Suppressor macrophage treated with lipopolysaccharide for 1 hour (primary cell): ENCODE data around the gene SDK1.

Experiments used
- DNase-seq, 3 donors: peaks; one replicate each; pipeline ENCODE4 v3.0.0-alpha.2; 2020 to 2022

Gene SDK1

GRCh38 chr7:4129481-4130122 is 828.5 kb downstream of the SDK1 start:
- DNase-seq: no peak

GRCh38 chr7:4131063-4131462 is 830.0 kb downstream of the SDK1 start:
- DNase-seq: no peak

- no peak for DNase-seq
These were observed 831.2 kb downstream of the SDK1 start for GRCh38 chr7:4132221-4132620.

GRCh38 chr7:4133491-4134044 is 832.5 kb downstream of the SDK1 start:
- no peak for DNase-seq

- DNase-seq: no peak
These were observed 833.2 kb downstream of the SDK1 start for GRCh38 chr7:4134204-4134603.

GRCh38 chr7:4134631-4135030 is 833.6 kb downstream of the SDK1 start:
- no peak for DNase-seq

- no peak for DNase-seq
These were observed 834.2 kb downstream of the SDK1 start for GRCh38 chr7:4135301-4135700.

- DNase-seq: no peak
These were observed 835.0 kb downstream of the SDK1 start for GRCh38 chr7:4136036-4136435.

GRCh38 chr7:4136501-4137110 is 835.6 kb downstream of the SDK1 start:
- DNase-seq: no peak

- DNase-seq: no peak
These were observed 836.5 kb downstream of the SDK1 start for GRCh38 chr7:4137552-4137951.

GRCh38 chr7:4138866-4139265 is 837.8 kb downstream of the SDK1 start:
- no peak for DNase-seq

- no peak for DNase-seq
These were observed 838.9 kb downstream of the SDK1 start for GRCh38 chr7:4139656-4140625.

GRCh38 chr7:4140933-4141332 is 839.9 kb downstream of the SDK1 start:
- no peak for DNase-seq

- no peak for DNase-seq
These were observed 842.0 kb downstream of the SDK1 start for GRCh38 chr7:4143006-4143405.

GRCh38 chr7:4143511-4144171 is 842.6 kb downstream of the SDK1 start:
- DNase-seq: no peak

GRCh38 chr7:4144172-4144701 is 843.2 kb downstream of the SDK1 start:
- no peak for DNase-seq

GRCh38 chr7:4144811-4145510 is 843.9 kb downstream of the SDK1 start:
- DNase-seq: no peak

- DNase-seq: no peak
These were observed 844.5 kb downstream of the SDK1 start for GRCh38 chr7:4145576-4145975.

- DNase-seq: no peak
These were observed 847.0 kb downstream of the SDK1 start for GRCh38 chr7:4147926-4148620.

- no peak for DNase-seq
These were observed 848.2 kb downstream of the SDK1 start for GRCh38 chr7:4149236-4149635.

GRCh38 chr7:4149645-4150044 is 848.6 kb downstream of the SDK1 start:
- no peak for DNase-seq
